Stimulated activated CD8-positive, alpha-beta memory T cell treated with anti-CD3 and anti-CD28 coated beads, Interleukin-4, amount 100 ng/mL, for 24 hours (primary cell): Measurements from ENCODE around the gene CTSA.
A peak's percentile ranks its signal among the peaks of the same experiment; 100 is the strongest.

Experiments
- DNase-seq: peaks from one replicate; pipeline ENCODE4 v3.0.0-alpha.2; 2020; ENCODE audit warnings: low read depth

Gene CTSA

DNA sequence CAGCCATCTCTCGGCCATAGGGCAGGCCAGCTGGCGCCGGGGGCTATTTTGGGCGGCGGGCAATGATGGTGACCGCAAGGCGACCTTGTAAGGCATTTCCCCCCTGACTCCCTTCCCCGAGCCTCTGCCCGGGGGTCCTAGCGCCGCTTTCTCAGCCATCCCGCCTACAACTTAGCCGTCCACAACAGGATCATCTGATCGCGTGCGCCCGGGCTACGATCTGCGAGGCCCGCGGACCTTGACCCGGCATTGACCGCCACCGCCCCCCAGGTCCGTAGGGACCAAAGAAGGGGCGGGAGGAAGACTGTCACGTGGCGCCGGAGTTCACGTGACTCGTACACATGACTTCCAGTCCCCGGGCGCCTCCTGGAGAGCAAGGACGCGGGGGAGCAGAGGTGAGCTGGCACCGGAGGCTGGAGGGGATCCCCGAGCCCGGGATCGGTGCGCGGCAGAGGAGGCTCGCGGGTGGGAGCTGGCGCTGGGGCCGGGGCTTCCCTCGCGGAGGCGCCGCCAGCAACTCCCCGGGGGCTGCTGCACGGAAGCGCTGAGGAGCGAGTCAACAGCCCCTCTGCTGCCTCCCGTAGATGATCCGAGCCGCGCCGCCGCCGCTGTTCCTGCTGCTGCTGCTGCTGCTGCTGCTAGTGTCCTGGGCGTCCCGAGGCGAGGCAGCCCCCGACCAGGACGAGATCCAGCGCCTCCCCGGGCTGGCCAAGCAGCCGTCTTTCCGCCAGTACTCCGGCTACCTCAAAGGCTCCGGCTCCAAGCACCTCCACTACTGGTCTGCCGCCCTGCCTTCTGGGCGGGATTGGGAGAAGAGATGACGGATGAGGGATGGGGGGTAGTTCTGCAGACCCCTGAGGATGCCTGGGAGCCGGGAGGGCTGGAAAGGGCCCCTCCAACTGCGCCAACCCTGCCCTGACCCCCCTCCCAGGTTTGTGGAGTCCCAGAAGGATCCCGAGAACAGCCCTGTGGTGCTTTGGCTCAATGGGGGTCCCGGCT is at the start of gene CTSA, which contains the start of gene NEURL2:
Gene CTSA (plus strand): TSS at position 351 of the 999 bp plus-strand sequence. CDS start 234 bp downstream, at position 585.
Gene NEURL2 (minus strand): TSS at position 224 of the 999 bp plus-strand sequence. CDS start 217 bp downstream, at position 7.
- DNase-seq: peak; percentile 78

- DNase-seq: no peak
These were observed 49.6 kb upstream of the CTSA start for GRCh38 chr20:45841407-45842129.

GRCh38 chr20:45842169-45842812 is 48.8 kb upstream of the CTSA start:
- no peak for DNase-seq

DNA sequence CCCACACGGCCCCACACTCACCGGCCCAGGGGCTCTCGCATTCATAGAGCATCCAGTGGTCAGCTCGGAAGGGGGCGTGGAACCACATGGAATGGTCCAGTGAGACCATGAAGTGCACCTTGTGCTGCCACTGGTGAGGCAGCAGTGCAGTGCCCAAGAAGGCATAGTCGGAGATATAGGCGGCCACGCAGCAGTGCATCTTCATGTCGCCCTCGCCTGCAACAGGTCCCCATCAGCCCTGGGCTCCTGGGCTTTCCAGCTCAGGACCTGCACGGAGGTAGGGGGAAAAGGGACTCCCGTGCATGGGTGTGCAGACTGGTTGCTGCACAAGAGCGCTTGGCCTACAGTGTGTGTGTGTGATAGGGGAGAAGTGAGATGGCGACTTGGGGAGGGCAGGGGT is 47.6 kb upstream of the CTSA start:
- DNase-seq: no peak

DNA sequence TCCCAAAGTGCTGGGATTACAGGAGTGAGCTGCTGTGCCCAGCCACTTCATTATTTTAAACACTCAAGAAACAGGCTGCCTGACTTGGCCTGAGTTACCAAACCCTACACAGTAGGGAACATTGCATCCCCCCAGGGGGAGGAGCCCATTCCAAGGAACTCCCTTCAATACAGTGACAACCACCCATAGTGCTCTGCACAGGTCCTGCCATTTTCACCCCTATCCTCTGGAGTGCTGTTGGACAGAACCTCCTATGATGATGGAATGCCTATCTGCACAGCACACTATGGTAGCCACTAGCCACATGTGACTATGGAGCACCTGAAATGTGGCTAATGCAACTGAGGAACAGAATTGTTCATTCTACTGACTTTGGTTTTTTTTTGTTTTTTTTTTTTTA is 45.7 kb upstream of the CTSA start:
- no peak for DNase-seq

DNA sequence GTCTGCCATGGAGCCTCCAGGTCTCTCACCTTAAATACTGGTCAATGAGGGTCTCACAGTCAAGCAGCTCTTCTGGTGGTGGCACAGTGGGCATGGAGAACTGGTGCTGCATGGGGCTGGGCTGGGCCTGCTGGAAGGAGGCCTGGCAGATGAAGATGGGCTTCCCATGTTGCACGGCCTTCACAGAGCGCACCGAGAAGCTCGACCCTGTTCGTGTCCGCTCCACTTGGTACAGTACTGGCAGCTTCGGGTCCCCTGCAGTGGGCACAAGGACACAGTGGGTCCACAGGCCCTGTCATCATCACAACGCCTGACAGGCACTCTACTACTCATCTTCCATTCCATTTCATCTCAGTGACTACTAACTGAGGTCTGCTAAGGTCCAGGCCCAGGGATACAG is 42.7 kb upstream of the CTSA start:
- no peak for DNase-seq

- DNase-seq: no peak
These were observed 42.1 kb upstream of the CTSA start for GRCh38 chr20:45848969-45849582.

- no peak for DNase-seq
These were observed 40.9 kb upstream of the CTSA start for GRCh38 chr20:45850238-45850637.

- no peak for DNase-seq
These were observed 40.2 kb upstream of the CTSA start for GRCh38 chr20:45850926-45851325.

GRCh38 chr20:45851501-45851900 is 39.6 kb upstream of the CTSA start:
- DNase-seq: no peak

DNA sequence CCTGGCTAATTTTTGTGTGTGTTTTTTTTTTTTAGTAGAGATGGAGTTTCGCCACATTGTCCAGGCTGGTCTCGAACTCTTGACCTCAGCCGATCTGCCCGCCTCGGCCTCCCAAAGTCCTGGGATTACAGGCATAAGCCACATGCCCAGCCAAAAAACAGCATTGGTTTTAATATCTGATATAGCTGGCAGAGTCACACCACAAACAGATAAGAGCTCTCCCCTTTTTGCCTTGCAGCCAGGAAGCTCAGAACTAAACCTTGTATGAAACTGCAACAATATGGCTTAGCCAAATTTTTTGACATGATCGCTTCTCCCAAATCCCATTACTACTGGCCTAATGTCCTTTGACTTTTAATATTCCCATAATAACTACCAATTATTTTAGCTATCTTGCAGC is 38.8 kb upstream of the CTSA start:
- DNase-seq: no peak

- DNase-seq: no peak
These were observed 37.7 kb upstream of the CTSA start for GRCh38 chr20:45853484-45853883.

- peak; percentile 82 for DNase-seq
These were observed 33.8 kb upstream of the CTSA start, which contains the start of the genes ACOT8 and ZSWIM3 for GRCh38 chr20:45857114-45857881. Gene ACOT8 (minus strand): TSS chr20:45857392. CDS start chr20:45857315, 77 bp downstream. Gene ZSWIM3 (plus strand): TSS chr20:45857614. CDS start chr20:45857826, 212 bp downstream.

GRCh38 chr20:45857882-45858216 is 33.3 kb upstream of the CTSA start:
- DNase-seq: peak; percentile 16

DNA sequence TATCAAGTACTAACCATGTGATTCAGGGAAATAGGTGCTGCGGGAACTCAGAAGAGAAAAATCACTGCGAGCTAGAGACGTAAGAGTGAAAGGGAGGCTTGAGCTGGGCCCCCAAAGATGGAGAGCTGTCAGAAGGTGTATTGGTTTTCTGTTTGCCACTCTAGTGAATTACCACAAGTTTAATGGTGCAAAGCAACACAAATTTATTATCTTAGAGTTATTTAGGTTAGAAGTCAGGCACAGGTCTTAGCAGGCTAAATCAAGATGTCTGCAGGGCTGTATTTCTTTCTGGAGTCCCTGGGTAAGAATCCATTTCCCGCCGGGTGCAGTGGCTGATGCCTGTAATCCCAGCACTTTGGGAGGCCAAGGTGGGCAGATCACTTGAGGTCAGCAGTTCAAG is 31.2 kb upstream of the CTSA start:
- DNase-seq: no peak

GRCh38 chr20:45860560-45861220 is 30.4 kb upstream of the CTSA start:
- DNase-seq: no peak

DNA sequence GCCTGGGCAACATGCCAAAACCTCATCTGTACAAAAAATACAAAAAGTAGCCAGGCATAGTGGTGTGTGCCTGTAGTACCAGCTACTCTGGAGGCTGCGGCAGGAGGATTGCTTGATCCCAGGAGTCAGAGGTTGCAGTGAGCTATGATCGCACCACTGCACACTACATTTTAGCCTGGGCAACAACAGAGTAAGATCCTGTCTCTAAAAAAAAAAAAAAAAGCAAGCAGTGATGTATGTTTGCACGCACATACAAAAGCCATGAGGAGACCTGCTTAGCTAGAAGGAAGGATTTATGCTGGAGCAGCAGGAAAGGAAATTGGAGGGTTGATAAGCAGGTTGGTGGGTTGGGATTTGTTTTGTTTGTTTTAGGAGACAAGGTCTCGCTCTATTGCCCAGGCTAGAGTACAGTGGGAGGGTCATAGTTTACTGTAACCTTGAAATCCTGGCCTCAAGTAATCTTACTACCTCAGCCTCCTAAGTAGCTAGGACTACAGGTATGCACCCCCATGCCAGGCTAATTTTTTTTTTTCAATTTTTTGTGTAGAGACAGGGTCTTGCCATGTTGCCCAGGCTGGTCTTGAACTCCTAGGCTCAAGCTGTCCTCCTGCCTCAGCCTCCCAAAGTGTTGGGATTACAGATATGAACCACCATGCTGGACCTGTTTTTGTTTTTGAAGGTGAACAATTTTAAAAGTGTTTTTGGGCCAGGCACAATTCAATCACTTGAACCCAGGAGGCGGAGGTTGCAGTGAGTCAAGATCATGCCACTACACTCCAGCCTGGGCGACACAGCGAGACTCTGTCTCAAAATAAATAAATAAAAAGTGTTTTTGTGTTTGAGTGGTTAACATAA is 29.7 kb upstream of the CTSA start:
- no peak for DNase-seq

- DNase-seq: no peak
These were observed 27.3 kb upstream of the CTSA start for GRCh38 chr20:45863543-45864470.
